ENCODE results near the gene DYNLT1.

- TF ChIP-seq HINFP (CRISPR knock-in tag; IDR thresholded peaks at IDR 0.05; ENCODE audit: low read depth) (no peak), ZNF350 (CRISPR knock-in tag; IDR thresholded peaks at IDR 0.05; ENCODE audit: borderline replicate concordance, low read depth) (no peak), POLR2A (IDR thresholded peaks at IDR 0.05; ENCODE audit: insufficient read depth in 1 of 2, low read depth in 2 of 2, low read length in 2 of 2) (no peak), PBX2 (CRISPR knock-in tag; IDR thresholded peaks at IDR 0.05) (no peak), ZBTB40 (IDR thresholded peaks at IDR 0.05) (no peak), ZBTB40 (CRISPR knock-in tag; IDR thresholded peaks at IDR 0.05) (no peak), TOPORS (CRISPR knock-in tag; IDR thresholded peaks at IDR 0.05) (no peak), RARG (CRISPR knock-in tag; IDR thresholded peaks at IDR 0.05; ENCODE audit: low read depth) (no peak), ZNF816 (CRISPR knock-in tag; IDR thresholded peaks at IDR 0.05; ENCODE audit: borderline replicate concordance) (no peak)
- TF ChIP-seq, protein P1, sequence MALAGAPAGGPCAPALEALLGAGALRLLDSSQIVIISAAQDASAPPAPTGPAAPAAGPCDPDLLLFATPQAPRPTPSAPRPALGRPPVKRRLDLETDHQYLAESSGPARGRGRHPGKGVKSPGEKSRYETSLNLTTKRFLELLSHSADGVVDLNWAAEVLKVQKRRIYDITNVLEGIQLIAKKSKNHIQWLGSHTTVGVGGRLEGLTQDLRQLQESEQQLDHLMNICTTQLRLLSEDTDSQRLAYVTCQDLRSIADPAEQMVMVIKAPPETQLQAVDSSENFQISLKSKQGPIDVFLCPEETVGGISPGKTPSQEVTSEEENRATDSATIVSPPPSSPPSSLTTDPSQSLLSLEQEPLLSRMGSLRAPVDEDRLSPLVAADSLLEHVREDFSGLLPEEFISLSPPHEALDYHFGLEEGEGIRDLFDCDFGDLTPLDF (CRISPR knock-in tag; IDR thresholded peaks at IDR 0.05): no peak
- TF ChIP-seq, protein P2, sequence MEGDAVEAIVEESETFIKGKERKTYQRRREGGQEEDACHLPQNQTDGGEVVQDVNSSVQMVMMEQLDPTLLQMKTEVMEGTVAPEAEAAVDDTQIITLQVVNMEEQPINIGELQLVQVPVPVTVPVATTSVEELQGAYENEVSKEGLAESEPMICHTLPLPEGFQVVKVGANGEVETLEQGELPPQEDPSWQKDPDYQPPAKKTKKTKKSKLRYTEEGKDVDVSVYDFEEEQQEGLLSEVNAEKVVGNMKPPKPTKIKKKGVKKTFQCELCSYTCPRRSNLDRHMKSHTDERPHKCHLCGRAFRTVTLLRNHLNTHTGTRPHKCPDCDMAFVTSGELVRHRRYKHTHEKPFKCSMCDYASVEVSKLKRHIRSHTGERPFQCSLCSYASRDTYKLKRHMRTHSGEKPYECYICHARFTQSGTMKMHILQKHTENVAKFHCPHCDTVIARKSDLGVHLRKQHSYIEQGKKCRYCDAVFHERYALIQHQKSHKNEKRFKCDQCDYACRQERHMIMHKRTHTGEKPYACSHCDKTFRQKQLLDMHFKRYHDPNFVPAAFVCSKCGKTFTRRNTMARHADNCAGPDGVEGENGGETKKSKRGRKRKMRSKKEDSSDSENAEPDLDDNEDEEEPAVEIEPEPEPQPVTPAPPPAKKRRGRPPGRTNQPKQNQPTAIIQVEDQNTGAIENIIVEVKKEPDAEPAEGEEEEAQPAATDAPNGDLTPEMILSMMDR (CRISPR knock-in tag; IDR thresholded peaks at IDR 0.05): no peak
Observed at GRCh38 chr6:158640519-158640918, 4.0 kb downstream of the DYNLT1 start.
